HG03039 (cell line): ENCODE measurements around the gene AMZ1.
"Not testable (repeated sequence)": the region's sequence is repeated elsewhere in the genome, so short reads cannot be mapped to it uniquely, and the experiment has no call there.

Experiments used
- ATAC-seq: cut with Tn5 transposase; IDR thresholded peaks from one replicate; pipeline ENCODE4 v1.9.1; 2021; ENCODE audit warnings: mild to moderate bottlenecking, moderate library complexity; ENCODE audit not compliant: unreplicated experiment

Gene AMZ1

GRCh38 chr7:2709553-2710285 is 21.7 kb downstream of the AMZ1 start:
- ATAC-seq = peak; percentile 81

- ATAC-seq = peak; percentile 42
These were observed 22.3 kb downstream of the AMZ1 start for GRCh38 chr7:2710286-2710655.

DNA sequence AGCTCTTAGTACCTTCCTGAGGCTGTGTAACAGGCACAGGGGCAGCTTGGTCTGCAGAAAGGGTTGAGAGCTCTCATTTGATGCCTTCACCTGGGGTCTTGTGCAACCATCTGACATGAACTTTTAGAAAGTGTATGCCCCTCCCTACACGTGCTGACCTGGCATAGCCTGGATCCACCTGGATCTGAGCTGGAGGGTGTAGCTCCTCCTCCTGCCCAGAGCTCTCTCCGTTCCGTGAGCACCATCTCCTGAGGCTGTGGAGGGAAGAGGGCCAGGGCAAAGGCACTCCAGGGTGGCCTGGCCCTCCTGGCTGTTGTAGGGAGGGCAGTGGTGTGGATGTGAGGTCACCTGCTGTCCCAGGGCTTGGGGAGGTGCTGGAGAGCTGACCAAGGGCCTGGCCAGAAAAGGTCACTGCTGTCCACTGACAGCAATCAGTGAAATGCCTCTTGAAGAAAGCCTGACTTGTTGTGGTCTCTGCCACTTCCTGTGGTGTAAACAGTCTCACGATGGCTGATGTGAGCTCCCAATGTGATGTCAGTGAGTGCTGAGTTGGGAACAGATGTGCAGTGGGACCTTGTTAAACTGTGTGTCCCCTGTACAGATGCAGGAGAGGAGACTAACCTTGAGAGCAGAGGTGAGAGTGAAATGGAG is 23.0 kb downstream of the AMZ1 start:
- no peak for ATAC-seq

DNA sequence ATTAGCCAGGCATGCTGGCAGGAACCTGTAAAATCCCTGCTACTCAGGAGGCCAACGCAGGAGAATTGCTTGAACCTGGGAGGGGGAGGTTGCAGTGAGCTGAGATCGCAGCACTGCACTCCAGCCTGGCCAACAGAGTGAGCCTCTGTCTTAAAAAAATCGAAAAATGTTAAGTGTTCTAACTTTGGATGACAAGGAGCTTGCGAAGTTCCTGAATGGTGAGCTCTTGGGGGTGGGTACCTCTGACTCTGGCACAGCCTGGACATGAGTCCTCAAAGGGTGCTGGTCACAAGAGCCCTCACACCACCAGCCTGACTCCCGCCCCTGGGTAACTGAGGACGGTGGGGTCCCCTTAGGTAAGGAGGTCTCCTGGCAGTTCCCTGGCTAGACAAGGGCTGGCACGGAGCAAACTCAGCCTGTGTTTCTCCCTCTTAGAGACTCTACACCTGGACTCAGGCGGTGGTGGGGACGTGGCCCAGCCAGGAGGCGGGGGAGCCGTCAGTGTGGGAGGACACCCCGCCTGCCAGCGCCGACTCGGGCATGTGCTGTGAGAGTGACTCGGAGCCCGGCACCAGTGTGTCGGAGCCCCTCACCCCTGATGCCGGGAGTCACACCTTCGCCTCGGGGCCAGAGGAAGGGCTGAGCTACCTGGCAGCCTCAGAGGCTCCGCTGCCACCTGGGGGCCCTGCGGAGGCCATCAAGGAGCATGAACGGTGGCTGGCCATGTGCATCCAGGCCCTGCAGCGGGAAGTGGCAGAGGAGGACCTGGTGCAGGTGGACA is 24.1 kb downstream of the AMZ1 start:
- no peak for ATAC-seq

DNA sequence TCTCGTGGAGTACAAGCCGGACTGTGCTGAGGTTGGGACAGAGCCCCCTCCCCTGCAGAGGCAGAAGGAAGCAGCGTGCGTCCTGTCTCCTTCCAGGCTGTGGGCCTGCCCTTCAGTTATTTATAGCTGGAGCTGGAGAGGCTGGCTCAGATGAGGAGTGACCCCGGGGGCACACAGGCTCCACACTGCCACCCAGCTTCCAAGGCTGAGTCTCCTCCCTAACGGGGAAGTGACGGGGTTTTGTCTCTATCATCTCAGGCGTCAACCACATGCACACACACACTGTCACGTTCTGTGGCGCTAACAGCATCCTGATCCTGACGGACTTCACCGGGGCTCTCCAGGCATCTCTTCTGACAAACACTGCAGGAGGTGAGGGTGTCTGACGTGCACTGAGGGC is 25.4 kb downstream of the AMZ1 start:
- no peak for ATAC-seq

GRCh38 chr7:2713978-2714377 is 26.0 kb downstream of the AMZ1 start:
- no peak for ATAC-seq

GRCh38 chr7:2714636-2715035 is 26.6 kb downstream of the AMZ1 start:
- ATAC-seq = no peak

- no peak for ATAC-seq
These were observed 27.6 kb downstream of the AMZ1 start for GRCh38 chr7:2715341-2716231.

GRCh38 chr7:2716488-2716887 is 28.5 kb downstream of the AMZ1 start:
- ATAC-seq = no peak

- no peak for ATAC-seq
These were observed 28.9 kb downstream of the AMZ1 start for GRCh38 chr7:2716906-2717292.

- ATAC-seq = no peak
These were observed 29.6 kb downstream of the AMZ1 start for GRCh38 chr7:2717293-2718261.

DNA sequence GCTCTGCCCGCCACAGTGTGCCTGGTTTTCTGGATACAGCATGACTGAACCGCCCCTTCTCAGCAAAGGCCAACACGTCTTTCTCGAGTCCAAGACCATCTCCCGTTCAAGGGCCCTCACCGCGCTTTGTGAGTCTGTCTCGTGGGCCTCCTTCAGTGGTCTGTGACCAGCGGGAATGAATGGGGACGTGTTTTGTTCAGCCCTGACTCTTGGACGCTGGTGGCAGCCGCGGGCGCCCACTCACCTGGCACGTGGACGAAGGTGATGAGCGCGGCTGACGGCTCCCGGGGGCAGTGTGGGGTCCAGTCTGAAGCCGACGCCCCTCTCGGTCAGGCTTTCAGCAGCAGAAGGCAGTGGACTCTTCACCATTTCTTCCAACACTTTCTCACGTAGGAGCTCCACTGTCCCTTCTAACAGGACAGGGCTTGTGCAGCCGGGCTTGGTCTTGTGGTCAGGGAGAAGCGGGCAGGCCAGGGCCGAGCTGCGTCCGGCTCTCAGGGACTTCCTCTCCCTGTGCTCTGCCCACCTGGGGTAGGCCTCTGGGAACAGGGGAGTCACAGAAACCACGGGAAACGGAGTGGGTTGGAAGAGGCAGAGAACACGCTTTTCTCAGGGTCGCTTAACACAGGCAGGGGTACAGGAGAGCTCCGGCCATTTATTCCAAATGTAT is 30.4 kb downstream of the AMZ1 start:
- ATAC-seq = no peak

- ATAC-seq = no peak
These were observed 31.0 kb downstream of the AMZ1 start for GRCh38 chr7:2719007-2719406.

DNA sequence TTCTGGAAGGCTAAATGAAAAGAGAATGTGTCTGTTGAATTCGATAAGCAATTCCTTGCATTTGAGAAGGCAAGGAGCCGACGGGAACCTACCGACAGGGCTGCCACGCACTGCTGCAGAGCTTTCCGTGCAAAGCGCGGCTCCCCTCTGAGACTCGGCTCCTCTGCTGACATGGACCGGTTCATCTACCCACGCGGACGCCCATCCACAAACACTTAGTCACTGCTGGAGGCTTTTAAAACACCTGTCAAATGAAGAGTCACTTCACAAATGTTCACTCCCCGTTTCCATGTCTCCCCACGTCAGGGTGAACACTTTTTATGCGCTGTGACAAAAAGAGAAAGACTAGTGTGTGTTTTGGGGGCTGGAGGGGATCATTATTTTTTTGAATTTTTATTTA is 32.0 kb downstream of the AMZ1 start:
- no peak for ATAC-seq

DNA sequence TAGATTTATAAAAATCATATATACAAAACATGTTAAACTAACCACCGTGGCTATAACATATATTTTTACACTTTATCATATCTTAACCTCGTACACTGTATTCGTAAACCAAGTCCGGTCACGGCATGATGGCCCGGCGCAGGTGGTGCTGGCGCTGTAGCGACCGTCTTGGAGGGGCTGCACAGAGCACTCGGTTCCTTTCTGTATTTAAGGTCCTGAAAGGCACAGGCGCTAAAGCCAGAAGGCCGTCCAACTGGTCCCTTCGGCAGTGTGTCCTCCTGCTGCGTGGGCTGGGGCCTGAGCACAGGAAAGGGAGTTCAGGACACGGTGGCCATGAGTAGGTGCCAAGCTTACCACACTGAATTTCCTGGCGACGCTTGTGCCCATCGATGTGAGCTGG is 33.8 kb downstream of the AMZ1 start:
- ATAC-seq = no peak

GRCh38 chr7:2722591-2722990 is 34.6 kb downstream of the AMZ1 start:
- no peak for ATAC-seq

- ATAC-seq = no peak
These were observed 35.3 kb downstream of the AMZ1 start for GRCh38 chr7:2723138-2723850.

DNA sequence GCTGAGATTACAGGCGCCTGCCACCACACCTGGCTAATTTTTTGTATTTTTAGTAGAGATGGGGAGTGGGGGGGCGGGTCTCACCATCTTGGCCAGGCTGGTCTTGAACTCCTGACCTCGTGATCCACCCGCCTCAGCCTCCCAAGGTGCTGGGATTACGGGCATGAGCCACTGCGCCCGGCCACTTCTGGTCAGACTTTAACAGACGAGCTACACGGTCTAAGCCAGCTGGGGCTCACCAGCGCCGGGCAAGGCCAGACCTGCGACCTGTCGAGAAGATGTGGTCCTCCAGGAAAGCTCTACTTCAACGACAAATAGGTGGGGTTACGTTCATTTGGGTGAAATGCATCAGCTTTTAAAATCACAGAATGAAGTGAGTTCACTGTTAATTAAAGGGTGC is 36.0 kb downstream of the AMZ1 start:
- ATAC-seq = not testable (repeated sequence)
